ENCODE data around the gene PPM1H.

DNA sequence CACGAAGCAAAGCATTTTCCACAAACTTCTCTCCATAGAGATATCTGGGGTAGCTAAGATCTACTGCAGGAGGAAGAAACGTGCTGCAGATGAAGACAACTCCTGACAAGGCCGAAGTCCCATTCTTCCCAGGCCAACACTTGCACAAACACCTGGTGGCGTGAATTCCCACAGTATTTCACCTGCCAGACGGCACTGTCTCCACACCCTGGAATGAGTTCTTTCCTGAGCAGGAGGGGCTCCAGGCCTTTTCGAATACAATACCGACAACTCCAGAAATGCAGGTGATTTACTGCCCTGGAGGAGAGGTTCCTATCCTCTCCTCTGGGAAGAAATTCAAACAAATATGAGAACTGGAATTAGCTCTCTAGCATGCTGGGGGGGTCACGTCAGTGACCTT is 288.4 kb downstream of the PPM1H start:
- TF ChIP-seq EZH2 (IDR thresholded peaks at IDR 0.05) (no peak), POLR2AphosphoS5 (IDR thresholded peaks at IDR 0.05; ENCODE audit: borderline replicate concordance, low read depth, low read length) (no peak)

Data from SK-N-MC (cell line).